ENCODE results near the gene DMRT3. TPM values are rescaled to one million over a fixed set of nuclear protein-coding genes. Genes with fewer than 3 reads are reported as not detected.
"Not testable (repeated sequence)": the region's sequence is repeated elsewhere in the genome, so short reads cannot be mapped to it uniquely, and the experiment has no call there.

The DMRT3 gene
- total RNA-seq, 2 experiments from 2014 or later, result not detected

DNA sequence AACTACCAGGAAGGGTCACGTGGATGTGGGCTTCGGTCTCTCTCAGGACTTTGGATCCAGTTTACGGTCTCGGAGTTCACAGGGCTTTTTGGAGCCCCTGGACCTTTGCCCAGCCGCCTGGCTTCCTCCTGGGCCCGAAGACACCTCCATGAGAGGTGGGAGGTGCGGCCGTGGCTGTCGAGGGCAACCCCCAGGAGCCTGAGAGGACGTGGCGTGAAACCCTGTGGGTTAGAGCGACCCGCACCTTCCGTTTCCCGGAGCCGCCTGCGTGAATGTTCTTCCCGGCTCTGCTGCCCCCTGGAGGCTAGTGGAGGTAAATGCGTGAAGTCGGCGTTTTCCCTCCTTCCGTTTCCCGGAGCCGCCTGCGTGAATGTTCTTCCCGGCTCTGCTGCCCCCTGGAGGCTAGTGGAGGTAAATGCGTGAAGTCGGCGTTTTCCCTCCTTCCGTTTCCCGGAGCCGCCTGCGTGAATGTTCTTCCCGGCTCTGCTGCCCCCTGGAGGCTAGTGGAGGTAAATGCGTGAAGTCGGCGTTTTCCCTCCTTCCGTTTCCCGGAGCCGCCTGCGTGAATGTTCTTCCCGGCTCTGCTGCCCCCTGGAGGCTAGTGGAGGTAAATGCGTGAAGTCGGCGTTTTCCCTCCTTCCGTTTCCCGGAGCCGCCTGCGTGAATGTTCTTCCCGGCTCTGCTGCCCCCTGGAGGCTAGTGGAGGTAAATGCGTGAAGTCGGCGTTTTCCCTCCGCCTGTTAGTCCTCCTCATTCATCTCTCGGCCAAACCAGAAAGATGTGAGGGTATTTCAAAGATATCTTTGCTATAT lies 22.1 kb downstream of the DMRT3 start:
- POLR2A ChIA-PET; H3K4me1 Mint-ChIP-seq; H3K36me3 Mint-ChIP-seq (ENCODE audit: low read depth); H3K27ac Mint-ChIP-seq; DNase-seq; H3K27me3 Mint-ChIP-seq; H3K4me3 Mint-ChIP-seq; H3K9me3 Mint-ChIP-seq: not testable (repeated sequence)
- CTCF ChIA-PET, result interaction anchor here (0.9 to 2.3 kb wide), 4 partner anchors 12 to 113 kb away, joined by 3 to 8 read pairs (median 4); no protein-coding TSS in a partner anchor

DNA sequence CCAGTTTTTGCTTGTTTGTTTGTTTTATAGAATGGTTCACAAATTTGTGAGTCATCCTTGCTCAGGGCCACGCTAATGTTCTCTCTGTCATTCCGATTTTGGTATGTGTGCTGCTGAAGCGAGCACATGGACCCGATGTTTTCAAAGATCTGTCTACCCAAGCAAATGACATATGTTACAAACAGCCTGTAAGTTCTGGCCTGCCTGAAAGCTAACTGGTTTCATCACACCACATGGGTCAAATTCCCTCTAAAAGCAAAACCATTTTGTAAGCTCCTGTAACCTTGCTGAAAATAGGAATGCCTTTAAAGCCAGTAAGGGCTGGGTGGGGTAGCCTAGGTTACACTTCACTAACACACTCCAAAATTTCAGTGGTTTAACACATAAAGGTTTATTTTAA lies 25.4 kb downstream of the DMRT3 start:
- ChIA-PET POLR2A (no interaction called here), CTCF (no interaction called here)
- peaks cover 4% of the 10 kb centered on the region for H3K27me3 Mint-ChIP-seq
- H3K9me3 Mint-ChIP-seq, result no peaks in the 10 kb centered on the region
- no peak for DNase-seq
- peaks cover 6% of the 10 kb centered on the region for H3K4me1 Mint-ChIP-seq
- H3K27ac Mint-ChIP-seq, result no peak overlapping the region
- no peak overlapping the region for H3K4me3 Mint-ChIP-seq
- H3K36me3 Mint-ChIP-seq (ENCODE audit: low read depth), result no peaks in the 10 kb centered on the region

DNA sequence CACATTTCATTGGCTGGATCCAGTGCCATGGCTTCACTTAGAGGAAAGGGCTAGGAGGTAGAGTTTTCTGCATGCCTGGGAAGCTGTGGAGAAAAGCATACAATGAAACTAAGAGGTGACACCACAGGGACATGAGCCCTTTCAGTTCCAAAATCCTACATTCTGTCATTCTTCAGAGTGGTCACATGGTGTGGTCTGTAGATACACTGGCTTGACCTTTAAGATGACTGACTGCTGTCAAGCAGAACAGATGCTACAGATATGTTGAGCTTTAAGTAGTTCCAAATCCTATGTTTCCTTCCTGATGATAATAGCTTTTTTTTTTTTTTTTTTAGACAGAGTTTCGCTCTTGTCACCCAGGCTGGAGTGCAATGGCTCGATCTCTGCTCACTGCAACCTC lies 26.2 kb downstream of the DMRT3 start:
- DNase-seq, result no peak
- no peaks in the 10 kb centered on the region for H3K36me3 Mint-ChIP-seq (ENCODE audit: low read depth)
- H3K9me3 Mint-ChIP-seq, result no peaks in the 10 kb centered on the region
- CTCF ChIA-PET, result interaction anchor here (0.8 kb wide), 1 partner anchor 111 kb away, joined by 3 read pairs; no protein-coding TSS in a partner anchor
- H3K4me1 Mint-ChIP-seq, result peaks cover 6% of the 10 kb centered on the region
- H3K27ac Mint-ChIP-seq, result no peak overlapping the region
- POLR2A ChIA-PET, result no interaction called here
- H3K4me3 Mint-ChIP-seq, result no peak overlapping the region
- H3K27me3 Mint-ChIP-seq, result peaks cover 7% of the 10 kb centered on the region

DNA sequence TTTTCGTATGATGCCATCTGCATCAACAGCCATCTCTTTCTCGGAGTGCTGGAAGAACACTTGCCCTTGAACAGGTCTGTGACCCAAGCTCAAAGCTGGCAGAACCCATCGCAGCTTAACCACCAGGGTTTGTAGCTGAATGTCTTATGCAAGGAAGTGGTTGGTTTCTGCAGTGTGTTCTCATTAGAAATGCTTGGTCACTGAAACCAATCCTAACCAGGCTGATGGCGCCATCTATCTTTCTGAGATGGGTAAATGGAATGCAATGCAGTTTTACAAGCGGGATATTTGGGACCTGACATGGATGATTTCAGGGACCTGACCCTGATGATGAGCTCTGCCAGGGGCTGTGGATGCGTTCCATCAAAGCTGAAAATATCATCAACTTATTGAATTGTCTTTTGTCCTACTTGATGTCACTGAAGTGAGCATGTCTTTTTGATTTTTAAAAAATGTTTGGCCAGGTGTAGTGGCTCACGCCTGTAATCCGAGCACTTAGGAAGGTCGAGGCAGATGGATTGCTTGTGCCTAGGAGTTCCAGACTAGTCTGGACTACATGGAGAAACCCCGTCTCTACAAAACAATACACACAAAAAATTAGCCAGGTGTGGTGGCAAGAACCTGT lies 28.7 kb downstream of the DMRT3 start:
- Mint-ChIP-seq H3K27me3 (peaks cover 7% of the 10 kb centered on the region), H3K4me3 (no peak overlapping the region), H3K4me1 (peaks cover 10% of the 10 kb centered on the region), H3K9me3 (no peaks in the 10 kb centered on the region), H3K27ac (no peak overlapping the region), H3K36me3 (ENCODE audit: low read depth) (no peaks in the 10 kb centered on the region)
- ChIA-PET POLR2A (interaction anchor here (0.5 kb wide), 1 partner anchor 631 kb away, joined by 4 read pairs; no protein-coding TSS in a partner anchor), CTCF (interaction anchor here (0.6 to 1.9 kb wide), 6 partner anchors 8 to 147 kb away, joined by 3 to 5 read pairs (median 3); no protein-coding TSS in a partner anchor)
- peak; percentile 38 for DNase-seq

DNA sequence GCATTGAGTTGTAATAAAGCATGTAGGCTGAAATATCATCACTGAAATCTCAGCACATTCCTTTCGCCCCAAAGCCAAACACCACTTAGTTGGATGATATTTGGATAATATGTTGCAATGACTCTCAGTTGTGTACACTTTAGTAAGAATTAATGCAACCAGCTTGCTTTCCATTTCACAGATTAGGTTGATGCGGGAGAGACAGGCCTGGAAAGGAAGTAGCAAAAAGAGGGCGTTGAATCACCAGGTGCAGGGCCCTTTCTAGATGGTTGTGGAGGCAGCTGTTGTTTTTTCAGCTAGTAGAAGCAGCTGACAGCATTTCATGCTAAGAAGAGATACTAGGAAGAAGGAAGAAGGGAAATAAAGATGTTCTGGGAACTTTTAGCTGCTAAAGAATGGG lies 30.9 kb downstream of the DMRT3 start:
- Mint-ChIP-seq H3K4me3 (no peak overlapping the region), H3K9me3 (no peaks in the 10 kb centered on the region), H3K27ac (no peak overlapping the region), H3K27me3 (peaks cover 7% of the 10 kb centered on the region), H3K4me1 (peaks cover 10% of the 10 kb centered on the region), H3K36me3 (ENCODE audit: low read depth) (no peaks in the 10 kb centered on the region)
- DNase-seq, result no peak
- ChIA-PET CTCF (interaction anchor here (0.6 kb wide), 1 partner anchor 377 kb away, joined by 3 read pairs; no protein-coding TSS in a partner anchor), POLR2A (no interaction called here)

DNA sequence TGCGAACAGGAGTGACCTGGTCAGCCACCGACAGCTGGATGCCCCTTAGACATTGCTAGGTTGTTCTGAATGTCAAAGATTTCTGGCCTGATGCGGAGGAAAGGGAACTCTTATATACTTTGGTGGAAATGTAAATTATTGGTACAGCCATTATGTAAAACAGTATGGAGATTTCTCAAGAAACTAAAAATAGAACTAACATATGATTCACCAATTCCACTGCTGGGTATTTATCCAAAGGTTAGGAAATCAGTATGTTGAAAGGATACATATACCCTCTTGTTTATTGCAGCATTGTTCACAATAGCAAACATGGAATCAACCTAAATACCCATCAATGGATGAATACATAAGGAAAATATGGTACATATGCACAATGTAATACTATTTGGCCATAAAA lies 31.8 kb downstream of the DMRT3 start:
- no peak overlapping the region for H3K4me3 Mint-ChIP-seq
- no peaks in the 10 kb centered on the region for H3K9me3 Mint-ChIP-seq
- ChIA-PET POLR2A (no interaction called here), CTCF (interaction anchor here (1.2 to 1.4 kb wide), 2 partner anchors 100 to 118 kb away, joined by 3 to 5 read pairs; no protein-coding TSS in a partner anchor)
- peaks cover 10% of the 10 kb centered on the region for H3K4me1 Mint-ChIP-seq
- DNase-seq, result no peak
- H3K36me3 Mint-ChIP-seq (ENCODE audit: low read depth), result no peaks in the 10 kb centered on the region
- peaks cover 7% of the 10 kb centered on the region for H3K27me3 Mint-ChIP-seq
- no peak overlapping the region for H3K27ac Mint-ChIP-seq

DNA sequence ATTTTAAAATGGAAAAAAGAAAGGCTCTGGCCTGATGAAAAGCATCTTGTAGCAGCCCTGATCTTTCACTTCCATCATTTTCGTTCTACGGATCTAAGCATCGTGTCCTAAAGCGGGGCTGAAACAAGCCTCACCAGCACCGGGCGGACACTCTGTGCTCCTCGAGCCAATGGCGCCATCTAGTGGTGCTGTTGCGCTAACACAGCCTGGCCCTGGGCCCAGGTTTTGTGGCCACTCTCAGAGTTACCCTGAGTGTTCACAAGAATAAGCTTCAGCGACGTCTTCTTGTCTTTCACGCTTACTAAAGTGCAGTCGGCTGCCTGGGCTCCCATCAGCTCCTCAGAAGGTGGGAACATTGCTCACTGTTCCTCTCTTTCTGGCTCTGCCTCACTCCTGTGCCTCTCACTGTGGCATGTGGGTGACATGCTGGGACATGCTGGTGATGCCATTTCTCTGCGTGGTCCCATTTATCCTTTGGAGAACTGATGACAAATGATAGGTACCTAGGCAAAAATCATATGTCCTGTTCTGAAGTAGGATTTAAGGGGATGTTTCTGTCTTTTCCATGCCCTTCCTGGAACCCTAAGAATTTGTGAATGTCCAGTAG lies 32.7 kb downstream of the DMRT3 start:
- peaks cover 10% of the 10 kb centered on the region for H3K4me1 Mint-ChIP-seq
- H3K27me3 Mint-ChIP-seq, result peaks cover 7% of the 10 kb centered on the region
- no peak overlapping the region for H3K4me3 Mint-ChIP-seq
- peak; percentile 74 for DNase-seq
- no peak overlapping the region for H3K27ac Mint-ChIP-seq
- ChIA-PET POLR2A (no interaction called here), CTCF (interaction anchor here (0.6 to 2.3 kb wide), 14 partner anchors 10 to 165 kb away, joined by 3 to 8 read pairs (median 3); no protein-coding TSS in a partner anchor)
- no peaks in the 10 kb centered on the region for H3K36me3 Mint-ChIP-seq (ENCODE audit: low read depth)
- H3K9me3 Mint-ChIP-seq, result no peaks in the 10 kb centered on the region

DNA sequence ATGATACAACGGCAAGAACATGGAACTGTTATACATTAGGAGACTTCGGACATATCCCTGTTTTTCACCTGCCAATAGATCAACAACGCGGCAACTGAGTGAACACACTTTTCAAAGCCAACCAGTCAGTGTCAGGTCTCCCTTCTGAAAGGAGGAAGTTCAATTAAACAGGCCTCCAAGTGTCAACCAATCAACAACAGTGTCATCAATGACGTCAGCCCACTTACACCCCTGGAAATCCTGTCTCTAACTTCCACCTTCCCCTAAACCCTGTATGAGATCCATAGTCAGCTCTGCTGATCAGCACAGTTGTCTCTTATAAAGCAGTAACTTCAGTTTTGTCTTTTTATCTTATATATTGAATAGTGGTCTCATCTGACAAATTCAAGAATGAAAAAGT lies 36.6 kb downstream of the DMRT3 start:
- ChIA-PET CTCF (interaction anchor here (0.7 kb wide), 1 partner anchor 35 kb away, joined by 3 read pairs; no protein-coding TSS in a partner anchor), POLR2A (no interaction called here)
- no peak overlapping the region for H3K27ac Mint-ChIP-seq
- peaks cover 18% of the 10 kb centered on the region for H3K27me3 Mint-ChIP-seq
- peaks cover 4% of the 10 kb centered on the region for H3K4me1 Mint-ChIP-seq
- no peaks in the 10 kb centered on the region for H3K36me3 Mint-ChIP-seq (ENCODE audit: low read depth)
- H3K9me3 Mint-ChIP-seq, result no peaks in the 10 kb centered on the region
- no peak for DNase-seq
- no peak overlapping the region for H3K4me3 Mint-ChIP-seq

DNA sequence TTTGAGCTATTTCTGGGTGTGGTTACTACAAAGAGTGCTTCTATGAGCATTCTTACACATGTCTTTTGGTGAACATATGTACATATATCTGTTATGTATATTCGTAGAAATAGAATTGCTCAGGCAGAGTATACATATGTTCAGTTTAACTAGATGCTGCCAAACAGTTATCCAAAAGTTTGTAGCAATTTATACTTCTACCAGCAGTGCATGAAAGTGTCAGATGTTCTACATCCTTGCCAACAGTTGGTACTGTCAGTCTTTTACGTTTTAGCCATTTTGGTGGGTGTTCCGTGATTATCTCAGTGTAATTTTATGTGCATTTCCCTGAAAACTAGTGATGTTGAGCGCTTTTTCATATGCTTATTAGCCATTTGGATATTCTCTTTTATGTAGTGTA lies 37.8 kb downstream of the DMRT3 start:
- Mint-ChIP-seq H3K27me3 (peaks cover 27% of the 10 kb centered on the region), H3K4me3 (no peak overlapping the region), H3K4me1 (peaks cover 2% of the 10 kb centered on the region), H3K36me3 (ENCODE audit: low read depth) (no peaks in the 10 kb centered on the region), H3K27ac (no peak overlapping the region), H3K9me3 (no peaks in the 10 kb centered on the region)
- POLR2A ChIA-PET, result no interaction called here
- DNase-seq, result no peak
- CTCF ChIA-PET, result no interaction called here

DNA sequence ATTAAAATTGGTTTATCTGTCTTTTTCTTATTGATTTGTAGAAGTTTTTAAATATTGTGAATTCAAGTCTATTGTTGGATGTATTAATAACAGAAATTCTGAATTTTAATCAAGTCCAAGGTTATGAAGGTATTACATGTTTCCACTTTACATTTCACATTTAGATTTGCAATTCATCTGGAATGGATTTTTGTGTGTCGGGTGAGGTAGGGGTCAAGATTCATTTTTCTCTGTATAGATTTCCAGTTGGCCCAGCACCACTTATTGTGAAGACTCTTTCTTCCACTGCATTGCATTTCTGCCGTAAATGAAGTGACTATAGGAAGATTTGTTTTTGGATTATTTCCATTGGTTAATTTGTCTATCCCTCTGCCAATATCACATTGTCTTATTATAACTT lies 38.2 kb downstream of the DMRT3 start:
- Mint-ChIP-seq H3K27ac (no peak overlapping the region), H3K27me3 (peaks cover 28% of the 10 kb centered on the region)
- CTCF ChIA-PET, result no interaction called here

DNA sequence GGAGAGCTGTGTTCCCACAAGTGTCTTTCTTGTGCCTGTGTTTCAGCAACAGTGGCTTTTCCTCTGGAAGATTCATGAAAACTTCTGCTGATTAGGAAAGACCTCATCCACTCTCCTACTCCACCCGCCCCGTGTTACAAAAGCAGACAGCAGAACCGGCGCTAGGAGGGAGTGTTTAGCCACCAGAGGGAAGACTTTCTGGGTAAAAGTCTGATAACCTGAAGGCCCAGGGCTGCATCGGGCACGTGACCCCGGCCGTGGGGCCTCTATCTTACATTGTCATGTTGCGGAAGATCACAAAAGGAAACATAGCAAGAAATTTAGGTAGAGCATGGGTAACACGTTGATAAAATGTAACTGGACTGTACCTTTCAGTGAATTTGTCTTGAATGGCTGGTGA lies 41.7 kb downstream of the DMRT3 start:
- Mint-ChIP-seq H3K4me3 (no peak overlapping the region), H3K4me1 (no peaks in the 10 kb centered on the region), H3K27me3 (peaks cover 32% of the 10 kb centered on the region), H3K27ac (no peak overlapping the region), H3K9me3 (no peaks in the 10 kb centered on the region), H3K36me3 (ENCODE audit: low read depth) (no peaks in the 10 kb centered on the region)
- DNase-seq, result peak; percentile 17
- ChIA-PET POLR2A (no interaction called here), CTCF (no interaction called here)

More for the DNA sequence above, 38.2 kb downstream of the DMRT3 start:
- DNase-seq, result no peak
- H3K4me3 Mint-ChIP-seq, result no peak overlapping the region
- POLR2A ChIA-PET, result no interaction called here
- no peaks in the 10 kb centered on the region for H3K36me3 Mint-ChIP-seq (ENCODE audit: low read depth)
- no peaks in the 10 kb centered on the region for H3K4me1 Mint-ChIP-seq
- H3K9me3 Mint-ChIP-seq, result no peaks in the 10 kb centered on the region

DNA sequence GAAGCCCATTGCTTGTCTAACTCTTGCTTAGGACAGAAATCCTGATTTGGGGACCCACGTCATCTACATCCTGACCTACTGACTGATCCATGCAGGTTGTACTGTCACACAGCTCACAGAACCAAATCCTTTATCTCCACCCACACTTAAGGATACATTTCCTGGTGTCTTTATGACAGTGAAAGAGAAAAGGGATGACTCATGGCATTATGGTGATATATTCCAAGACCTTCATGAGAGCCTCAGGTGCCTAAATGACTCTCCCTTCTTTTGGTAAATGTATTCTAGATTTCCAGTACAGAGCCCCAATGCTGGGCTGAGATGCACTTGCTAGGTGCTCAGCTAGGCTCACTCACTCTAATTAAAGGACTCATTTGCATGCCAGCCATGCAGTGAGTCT lies 47.7 kb downstream of the DMRT3 start:
- no peaks in the 10 kb centered on the region for H3K4me1 Mint-ChIP-seq
- no peak overlapping the region for H3K4me3 Mint-ChIP-seq
- CTCF ChIA-PET, result interaction anchor here (1.0 kb wide), 1 partner anchor 15 kb away, joined by 3 read pairs; no protein-coding TSS in a partner anchor
- peaks cover 14% of the 10 kb centered on the region for H3K27me3 Mint-ChIP-seq
- H3K9me3 Mint-ChIP-seq, result no peaks in the 10 kb centered on the region
- no peak overlapping the region for H3K27ac Mint-ChIP-seq
- POLR2A ChIA-PET, result no interaction called here
- H3K36me3 Mint-ChIP-seq (ENCODE audit: low read depth), result no peaks in the 10 kb centered on the region
- no peak for DNase-seq

DNA sequence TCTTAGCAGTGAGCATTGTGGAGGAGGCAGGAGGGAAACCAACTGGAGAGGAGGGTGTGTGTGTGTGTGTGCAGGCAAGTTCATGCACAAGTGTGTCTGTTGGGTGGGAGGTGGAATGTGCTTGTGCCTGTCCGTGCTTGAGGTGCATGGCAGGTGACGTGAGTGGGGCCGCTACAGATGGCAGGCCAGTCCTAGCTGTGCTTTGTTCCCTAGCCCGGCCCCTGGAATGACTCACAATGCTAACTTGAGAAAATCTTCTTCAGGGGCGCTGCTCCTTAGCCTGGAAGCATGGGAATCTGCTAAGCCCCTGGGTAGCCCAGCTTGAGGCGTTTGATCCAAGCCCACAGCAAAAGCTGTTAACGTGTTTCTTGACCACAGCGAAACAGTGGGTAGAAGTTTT lies 48.7 kb downstream of the DMRT3 start:
- CTCF ChIA-PET, result no interaction called here
- POLR2A ChIA-PET, result no interaction called here
- H3K27ac Mint-ChIP-seq, result no peak overlapping the region
- no peak for DNase-seq
- H3K9me3 Mint-ChIP-seq, result no peaks in the 10 kb centered on the region
- no peaks in the 10 kb centered on the region for H3K4me1 Mint-ChIP-seq
- H3K27me3 Mint-ChIP-seq, result peaks cover 9% of the 10 kb centered on the region
- H3K4me3 Mint-ChIP-seq, result no peak overlapping the region
- H3K36me3 Mint-ChIP-seq (ENCODE audit: low read depth), result no peaks in the 10 kb centered on the region

Measured in activated CD4-positive, alpha-beta T cell treated with anti-CD3 and anti-CD28 coated beads, Interleukin-2, amount 10 ng/mL, durations not matched to agents 7 days and 5 days (primary cell).